ENCODE data around the gene SH3PXD2B.

GRCh38 chr5:172278356-172278755 lies 176.0 kb downstream of the SH3PXD2B start:
- TF ChIP-seq CTCF (IDR thresholded peaks at IDR 0.05) (no peak), EZH2 (IDR thresholded peaks at IDR 0.05; ENCODE audit: borderline replicate concordance, insufficient read depth, low read depth, low read length, poor library complexity, severe bottlenecking) (no peak)

All from B cell (primary cell).